Measurements from ENCODE around the gene THBS3. TPM values are rescaled to one million over a fixed set of nuclear protein-coding genes. Genes with fewer than 3 reads are reported as not detected.
A peak's percentile ranks its signal among the peaks of the same experiment; 100 is the strongest.
"Not testable (repeated sequence)": the region's sequence is repeated elsewhere in the genome, so short reads cannot be mapped to it uniquely, and the experiment has no call there.

The THBS3 gene
- total and polyA plus RNA-seq, 2 experiments from 2014 or later, result 19.8 to 39.9 TPM

- 78% methylated on average over 6 of the region's 6 CpGs for WGBS (ENCODE audit: low lambda C conversion rate, missing lambda C conversion rate)
- Histone ChIP-seq H3K9me2 (replicated peaks; ENCODE audit: insufficient read depth) (no peaks in the 10 kb centered on the region), H3K79me2 (no peaks in the 10 kb centered on the region), H3K9me3 (ENCODE audit: low read depth) (no peaks in the 10 kb centered on the region), H2AFZ (no peak overlapping the region), H3K4me2 (peak overlapping the region; percentile 86), H3K27me3 (no peaks in the 10 kb centered on the region), H3K4me3 (no peak overlapping the region), H3K4me1 (ENCODE audit: insufficient read depth) (peaks cover 19% of the 10 kb centered on the region), H4K20me1 (ENCODE audit: insufficient read depth, poor library complexity, severe bottlenecking) (no peaks in the 10 kb centered on the region), H3K27ac (no peak overlapping the region), H3K36me3 (replicated peaks; ENCODE audit: insufficient read depth, low read depth) (no peaks in the 10 kb centered on the region)
- no peak for TF ChIP-seq CTCF (IDR thresholded peaks at IDR 0.05; ENCODE audit: poor library complexity)
- TF ChIP-seq EZH2phosphoT487 (IDR thresholded peaks at IDR 0.05; ENCODE audit: low read depth, severe bottlenecking, unreplicated experiment), result no peak
- no peak for TF ChIP-seq EZH2 (IDR thresholded peaks at IDR 0.05; ENCODE audit: borderline replicate concordance)
- no peak for DNase-seq (ENCODE audit: low spot score)
These were observed 11.4 kb downstream of the THBS3 start for GRCh38 chr1:155196103-155196892.

GRCh38 chr1:155195201-155196102, 12.2 kb downstream of the THBS3 start:
- Histone ChIP-seq H3K9me3 (ENCODE audit: low read depth) (no peaks in the 10 kb centered on the region), H3K79me2 (no peaks in the 10 kb centered on the region), H2AFZ (no peak overlapping the region), H3K4me1 (ENCODE audit: insufficient read depth) (peaks cover 19% of the 10 kb centered on the region), H3K27ac (peak overlapping the region; percentile 42), H3K27me3 (no peaks in the 10 kb centered on the region), H3K36me3 (replicated peaks; ENCODE audit: insufficient read depth, low read depth) (no peaks in the 10 kb centered on the region), H3K4me3 (peak overlapping the region; percentile 46), H3K4me2 (peak overlapping the region; percentile 86), H3K9me2 (replicated peaks; ENCODE audit: insufficient read depth) (no peaks in the 10 kb centered on the region), H4K20me1 (ENCODE audit: insufficient read depth, poor library complexity, severe bottlenecking) (no peaks in the 10 kb centered on the region)
- DNase-seq (ENCODE audit: low spot score), result no peak
- whole genome bisulfite sequencing (ENCODE audit: low lambda C conversion rate, missing lambda C conversion rate), result 29% methylated on average over 12 of the region's 27 CpGs
- TF ChIP-seq EZH2phosphoT487 (IDR thresholded peaks at IDR 0.05; ENCODE audit: low read depth, severe bottlenecking, unreplicated experiment) (no peak), EZH2 (IDR thresholded peaks at IDR 0.05; ENCODE audit: borderline replicate concordance) (no peak), CTCF (IDR thresholded peaks at IDR 0.05; ENCODE audit: poor library complexity) (no peak)

- peak overlapping the region; percentile 86 for H3K4me2 ChIP-seq
- not testable (repeated sequence) for H3K27me3 ChIP-seq; H3K36me3 ChIP-seq (replicated peaks; ENCODE audit: insufficient read depth, low read depth); H3K4me3 ChIP-seq; DNase-seq (ENCODE audit: low spot score); H3K9me2 ChIP-seq (replicated peaks; ENCODE audit: insufficient read depth); H3K9me3 ChIP-seq (ENCODE audit: low read depth); H3K79me2 ChIP-seq; H4K20me1 ChIP-seq (ENCODE audit: insufficient read depth, poor library complexity, severe bottlenecking)
- peak overlapping the region; percentile 80 for H3K27ac ChIP-seq
- H2AFZ ChIP-seq, result peak overlapping the region; percentile 38
- 5% methylated on average over 15 of the region's 16 CpGs for WGBS (ENCODE audit: low lambda C conversion rate, missing lambda C conversion rate)
- peaks cover 19% of the 10 kb centered on the region for H3K4me1 ChIP-seq (ENCODE audit: insufficient read depth)
These were observed 13.8 kb downstream of the THBS3 start for GRCh38 chr1:155193991-155194240.
